Caco-2 (cell line): ENCODE results near the gene BANF2. TPM values are rescaled to one million over a fixed set of nuclear protein-coding genes. Genes with fewer than 3 reads are reported as not detected.
A peak's percentile ranks its signal among the peaks of the same experiment; 100 is the strongest.

Source experiments
- BruUV-seq: library from RNA; stranded (reverse); fragments of 400-500 nt; replicated peaks from 2 replicates; lab custom pipeline; 2021; lab: Mats Ljungman, UMichigan
- CTCF ChIA-PET: fragments of 300-600 bp; sonication (Branson Sonifier 250); formaldehyde crosslinking; loops from one replicate; lab custom pipeline; 2022; ENCODE audit warnings: antibody characterized with exemption; lab: Charles Lee
- POLR2A ChIA-PET: fragments of 300-600 bp; sonication (Branson Sonifier 250); formaldehyde crosslinking; loops from one replicate; lab custom pipeline; 2022; ENCODE audit warnings: antibody characterized with exemption; lab: Charles Lee
- DNase-seq, 2 experiments: peaks; one replicate each; pipeline versions ENCODE4 v3.0.0 to v3.0.0-alpha.2; 2020 to 2022
- H3K27me3 ChIP-seq: replicated peaks from 2 replicates; pipeline ENCODE4 v1.6.0; 2011; ENCODE audit warnings: low read length; ENCODE audit not compliant: control insufficient read depth, insufficient read depth
- H3K36me3 ChIP-seq: 2 replicates; pipeline ENCODE4 v1.5.1; 2011; ENCODE audit warnings: low read length; ENCODE audit not compliant: control insufficient read depth, insufficient read depth
- H3K4me1 ChIP-seq: fragments of 250-450 bp; sonication (Bioruptor Pico); 2 replicates; pipeline ENCODE4 v1.5.1; 2020; ENCODE audit warnings: mild to moderate bottlenecking
- H3K4me3 ChIP-seq: 2 replicates; pipeline ENCODE4 v1.5.1; 2011; ENCODE audit warnings: low read depth, mild to moderate bottlenecking, control low read depth, low read length
- H3K9me3 ChIP-seq: fragments of 250-450 bp; sonication (Bioruptor Pico); 2 replicates; pipeline ENCODE4 v1.5.1; 2020; ENCODE audit warnings: mild to moderate bottlenecking, moderate library complexity
- H3K27ac Mint-ChIP-seq: one replicate; pipeline ENCODE4 v1.8.0; 2022; ENCODE audit warnings: mixed read lengths; ENCODE audit not compliant: unreplicated experiment
- H3K27me3 Mint-ChIP-seq: one replicate; pipeline ENCODE4 v1.8.0; 2022; ENCODE audit warnings: mixed read lengths; ENCODE audit not compliant: insufficient read depth, unreplicated experiment
- H3K36me3 Mint-ChIP-seq: one replicate; pipeline ENCODE4 v1.8.0; 2022; ENCODE audit warnings: mild to moderate bottlenecking, mixed read lengths; ENCODE audit not compliant: insufficient read depth, unreplicated experiment
- H3K4me1 Mint-ChIP-seq: one replicate; pipeline ENCODE4 v1.8.0; 2022; ENCODE audit warnings: low read depth, mixed read lengths; ENCODE audit not compliant: unreplicated experiment
- H3K4me3 Mint-ChIP-seq: one replicate; pipeline ENCODE4 v1.8.0; 2022; ENCODE audit warnings: mild to moderate bottlenecking, moderate library complexity, mixed read lengths; ENCODE audit not compliant: unreplicated experiment
- H3K9me3 Mint-ChIP-seq: one replicate; pipeline ENCODE4 v1.8.0; 2022; ENCODE audit warnings: mixed read lengths; ENCODE audit not compliant: unreplicated experiment
- intact Hi-C: fragments of 100-400 bp; cut with micrococcal nuclease; formaldehyde crosslinking; loops from one replicate; pipeline ENCODE4 v1.10.0; 2022; ENCODE audit not compliant: unreplicated experiment
- total RNA-seq: library from RNA; stranded (reverse); gene quantifications from 2 replicates; pipeline ENCODE4 v1.2.3, GENCODE V29; 2022
- TF ChIP-seq, protein P1 (sequence below), 2 experiments: fragments of 200-600 bp in 1 of 2; IDR thresholded peaks; 1 replicate in 1 of 2; 2 replicates in 1 of 2; pipeline versions ENCODE4 v1.5.1 to v1.8.0; 2011 to 2022; ENCODE audit warnings: antibody characterized with exemption in 1 of 2, control low read depth in 1 of 2, inconsistent platforms in 1 of 2, low read depth in 1 of 2, low read length in 1 of 2, mild to moderate bottlenecking in 1 of 2, moderate library complexity in 1 of 2; ENCODE audit not compliant: insufficient read depth in 1 of 2, severe bottlenecking in 1 of 2, unreplicated experiment in 1 of 2

BANF2 gene
- total RNA-seq, 1 experiment from 2014 or later: 2.1 TPM

DNA sequence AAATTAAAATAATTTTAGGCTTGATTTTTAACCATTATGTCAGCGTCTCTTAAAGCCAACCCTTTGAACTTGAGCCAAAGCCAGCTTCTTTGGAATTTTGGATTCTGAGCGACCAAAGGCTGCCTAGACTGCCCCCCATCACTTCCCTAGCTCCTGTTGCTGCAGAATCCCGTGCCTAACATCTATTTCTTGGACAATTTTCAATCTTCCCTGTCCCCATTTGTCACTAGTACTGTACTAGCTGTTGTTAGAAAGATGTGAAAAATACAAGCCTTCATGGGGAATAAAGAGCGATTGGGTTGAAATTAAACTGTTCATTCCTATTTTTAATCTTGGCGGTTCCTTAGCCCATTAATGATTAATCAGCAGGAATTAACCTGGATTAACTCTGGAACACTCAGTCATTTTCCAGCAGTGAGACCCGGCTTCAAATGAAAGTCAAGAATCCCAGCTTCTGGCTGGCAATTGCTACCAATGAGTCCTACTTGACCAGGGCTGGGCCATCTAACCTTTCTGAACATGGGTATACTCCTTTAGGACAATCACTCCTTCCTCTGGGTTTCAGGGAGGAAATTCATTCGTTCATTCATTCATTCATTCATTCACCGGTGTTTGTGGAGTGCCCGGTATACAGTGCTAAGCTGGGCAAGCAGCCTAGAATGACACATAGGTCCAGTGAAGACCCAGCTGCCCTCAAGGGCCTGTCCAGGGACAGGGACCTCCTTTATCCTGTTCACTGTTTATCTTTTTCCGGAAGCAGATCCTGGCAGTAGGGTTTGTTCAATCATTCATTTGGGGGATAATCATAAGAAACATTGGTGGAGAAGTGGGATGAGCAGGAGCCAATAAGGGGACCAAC is 16.3 kb upstream of the BANF2 start:
- peak overlapping the region; percentile 38 for H3K4me3 ChIP-seq
- peaks cover 4% of the 10 kb centered on the region; the same call in 1 of the 2 replicates for H3K36me3 ChIP-seq
- ChIA-PET POLR2A (interaction anchor here (0.6 to 2.3 kb wide), 11 partner anchors 7 to 273 kb away, joined by 3 to 73 read pairs (median 6); partner anchors contain the start of gene DSTN), CTCF (interaction anchor here (0.8 to 2.9 kb wide), 16 partner anchors 8 to 275 kb away, joined by 3 to 44 read pairs (median 4); partner anchors contain the start of gene BANF2)
- H3K4me1 ChIP-seq: peaks cover 49% of the 10 kb centered on the region
- H3K9me3 Mint-ChIP-seq: peaks cover 25% of the 10 kb centered on the region
- H3K9me3 ChIP-seq: peaks cover 23% of the 10 kb centered on the region
- peaks cover 47% of the 10 kb centered on the region for H3K36me3 Mint-ChIP-seq
- TF ChIP-seq, protein P1, sequence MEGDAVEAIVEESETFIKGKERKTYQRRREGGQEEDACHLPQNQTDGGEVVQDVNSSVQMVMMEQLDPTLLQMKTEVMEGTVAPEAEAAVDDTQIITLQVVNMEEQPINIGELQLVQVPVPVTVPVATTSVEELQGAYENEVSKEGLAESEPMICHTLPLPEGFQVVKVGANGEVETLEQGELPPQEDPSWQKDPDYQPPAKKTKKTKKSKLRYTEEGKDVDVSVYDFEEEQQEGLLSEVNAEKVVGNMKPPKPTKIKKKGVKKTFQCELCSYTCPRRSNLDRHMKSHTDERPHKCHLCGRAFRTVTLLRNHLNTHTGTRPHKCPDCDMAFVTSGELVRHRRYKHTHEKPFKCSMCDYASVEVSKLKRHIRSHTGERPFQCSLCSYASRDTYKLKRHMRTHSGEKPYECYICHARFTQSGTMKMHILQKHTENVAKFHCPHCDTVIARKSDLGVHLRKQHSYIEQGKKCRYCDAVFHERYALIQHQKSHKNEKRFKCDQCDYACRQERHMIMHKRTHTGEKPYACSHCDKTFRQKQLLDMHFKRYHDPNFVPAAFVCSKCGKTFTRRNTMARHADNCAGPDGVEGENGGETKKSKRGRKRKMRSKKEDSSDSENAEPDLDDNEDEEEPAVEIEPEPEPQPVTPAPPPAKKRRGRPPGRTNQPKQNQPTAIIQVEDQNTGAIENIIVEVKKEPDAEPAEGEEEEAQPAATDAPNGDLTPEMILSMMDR (IDR thresholded peaks at IDR 0.05; ENCODE audit: insufficient read depth in 1 of 2, low read depth in 1 of 2, low read length in 1 of 2, severe bottlenecking in 1 of 2, unreplicated experiment in 1 of 2): no peak
- DNase-seq: no peak
- no peaks in the 10 kb centered on the region for H3K27me3 ChIP-seq
- H3K27ac Mint-ChIP-seq: peak overlapping the region; percentile 95
- H3K4me1 Mint-ChIP-seq: peaks cover 64% of the 10 kb centered on the region
- no TSS peak for BruUV-seq
- H3K4me3 Mint-ChIP-seq: peak overlapping the region; percentile 85
- no peaks in the 10 kb centered on the region for H3K27me3 Mint-ChIP-seq
- intact Hi-C loops: loop anchor here (1.0 to 10.0 kb wide), 4 partner anchors 38 to 311 kb away; no protein-coding TSS in a partner anchor

DNA sequence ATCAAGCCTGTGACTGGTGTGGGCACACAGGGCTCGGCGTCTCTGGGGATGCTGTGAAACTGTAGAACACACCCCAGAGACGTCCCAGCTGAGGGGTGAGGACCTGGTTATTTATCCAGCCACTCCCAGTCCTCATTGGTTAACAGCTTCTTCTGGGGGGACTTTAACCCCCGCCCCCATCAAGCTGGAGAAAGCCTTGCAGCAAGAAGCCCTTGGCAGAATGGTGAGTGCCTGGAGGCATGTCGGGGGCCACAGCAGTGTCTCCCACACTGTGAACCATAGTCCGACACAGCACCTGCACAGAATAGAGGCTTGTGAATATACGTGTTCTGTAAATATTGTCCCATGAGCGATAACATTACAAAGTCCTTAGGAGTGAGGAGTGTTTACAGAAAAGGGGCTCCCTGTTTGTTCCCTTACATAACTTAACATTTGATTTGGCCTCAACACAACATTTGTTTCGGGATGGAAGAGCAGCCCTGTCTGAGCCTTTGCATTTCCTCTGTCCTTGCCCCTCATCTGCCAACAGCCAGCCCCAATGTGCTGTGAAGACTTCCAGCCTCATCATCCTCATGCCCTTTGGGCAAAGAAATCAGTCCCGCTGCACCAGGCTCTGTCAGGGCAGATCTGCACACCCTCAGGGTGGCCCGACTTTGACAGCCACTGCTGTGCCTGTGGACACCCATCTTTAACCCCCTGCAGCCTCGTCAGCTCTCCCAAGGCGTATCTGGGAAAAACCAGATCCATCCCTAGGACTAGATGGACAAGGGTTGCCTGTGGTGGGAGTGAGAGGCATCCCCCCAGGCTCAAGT is 15.5 kb upstream of the BANF2 start:
- Mint-ChIP-seq H3K9me3 (peaks cover 25% of the 10 kb centered on the region), H3K4me3 (peak overlapping the region; percentile 85), H3K27me3 (no peaks in the 10 kb centered on the region), H3K36me3 (peaks cover 38% of the 10 kb centered on the region), H3K4me1 (peaks cover 58% of the 10 kb centered on the region), H3K27ac (peak overlapping the region; percentile 95)
- intact Hi-C loops: loop anchor here (1.0 to 10.0 kb wide), 4 partner anchors 37 to 311 kb away; no protein-coding TSS in a partner anchor
- peak; percentile 85 to 93 for DNase-seq
- no TSS peak for BruUV-seq
- H3K36me3 ChIP-seq: peaks cover under 1% of the 10 kb centered on the region; the same call in 1 of the 2 replicates
- H3K4me1 ChIP-seq: peaks cover 44% of the 10 kb centered on the region
- ChIA-PET CTCF (interaction anchor here (2.9 kb wide), 1 partner anchor 25 kb away, joined by 44 read pairs; no protein-coding TSS in a partner anchor), POLR2A (interaction anchor here (2.3 kb wide), 1 partner anchor 26 kb away, joined by 73 read pairs; no protein-coding TSS in a partner anchor)
- peaks cover 23% of the 10 kb centered on the region for H3K9me3 ChIP-seq
- TF ChIP-seq, protein P1 (IDR thresholded peaks at IDR 0.05; ENCODE audit: insufficient read depth in 1 of 2, low read depth in 1 of 2, low read length in 1 of 2, severe bottlenecking in 1 of 2, unreplicated experiment in 1 of 2): no peak
- no peak overlapping the region for H3K4me3 ChIP-seq
- H3K27me3 ChIP-seq: no peaks in the 10 kb centered on the region

DNA sequence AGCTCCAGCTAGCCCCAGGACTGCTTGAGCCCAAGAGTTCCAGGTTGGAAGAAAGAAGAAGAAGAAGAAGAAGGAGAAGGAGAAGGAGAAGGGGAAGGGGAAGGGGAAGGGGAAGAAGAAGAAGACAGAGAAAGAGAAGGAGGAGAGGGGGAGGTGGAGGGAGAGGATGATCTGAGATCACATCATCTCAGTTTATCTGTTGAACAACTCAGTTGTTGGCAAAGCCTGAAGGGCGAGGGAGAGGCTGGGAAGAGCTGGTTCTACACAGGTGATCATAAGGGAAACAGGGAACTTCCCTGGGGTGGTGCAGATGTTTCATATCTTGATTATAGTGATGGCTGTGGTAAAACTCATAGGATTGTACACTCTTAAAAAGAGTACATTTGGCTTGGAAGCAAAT is 14.6 kb upstream of the BANF2 start:
- intact Hi-C loops: loop anchor here (10.0 kb wide), 1 partner anchor 310 kb away; no protein-coding TSS in a partner anchor
- Histone ChIP-seq H3K4me1 (peaks cover 36% of the 10 kb centered on the region), H3K9me3 (peaks cover 23% of the 10 kb centered on the region), H3K4me3 (no peak overlapping the region), H3K27me3 (no peaks in the 10 kb centered on the region), H3K36me3 (no peaks in the 10 kb centered on the region)
- peaks cover 30% of the 10 kb centered on the region for H3K36me3 Mint-ChIP-seq
- peaks cover 25% of the 10 kb centered on the region for H3K9me3 Mint-ChIP-seq
- ChIA-PET CTCF (no interaction called here), POLR2A (no interaction called here)
- no TSS peak for BruUV-seq
- TF ChIP-seq, protein P1 (IDR thresholded peaks at IDR 0.05; ENCODE audit: insufficient read depth in 1 of 2, low read depth in 1 of 2, low read length in 1 of 2, severe bottlenecking in 1 of 2, unreplicated experiment in 1 of 2): no peak
- no peak overlapping the region for H3K4me3 Mint-ChIP-seq
- peak in 1 of 2 experiments; percentile 8 for DNase-seq
- H3K4me1 Mint-ChIP-seq: peaks cover 50% of the 10 kb centered on the region
- peak overlapping the region; percentile 95 for H3K27ac Mint-ChIP-seq
- H3K27me3 Mint-ChIP-seq: no peaks in the 10 kb centered on the region
